Neural progenitor cell (in vitro differentiated cells): ENCODE results near the gene INTU. TPM values are rescaled to one million over a fixed set of nuclear protein-coding genes. Genes with fewer than 3 reads are reported as not detected.

Experiments used
- DNase-seq: peaks from one replicate; pipeline ENCODE4 v3.0.0-alpha.2; 2016; ENCODE audit warnings: low spot score
- H2AFZ ChIP-seq: fragments of 200-600 bp; sonication (generic); replicated peaks from 2 replicates; pipeline ENCODE4 v1.6.1; 2016; ENCODE audit warnings: antibody characterized with exemption
- H3F3A ChIP-seq: fragments of 200-600 bp; sonication (generic); 2 replicates; pipeline ENCODE4 v1.6.1; 2016; ENCODE audit warnings: antibody characterized with exemption, low read depth
- H3K27ac ChIP-seq: fragments of 200-600 bp; sonication (generic); 2 replicates; pipeline ENCODE4 v1.5.1; 2016; ENCODE audit warnings: mild to moderate bottlenecking
- H3K27me3 ChIP-seq: fragments of 200-600 bp; sonication (generic); 2 replicates; pipeline ENCODE4 v1.6.1; 2016; ENCODE audit warnings: mild to moderate bottlenecking, moderate library complexity
- H3K36me3 ChIP-seq: fragments of 200-600 bp; sonication (generic); 2 replicates; pipeline ENCODE4 v1.5.1; 2016
- H3K4me1 ChIP-seq: fragments of 200-600 bp; sonication (generic); 2 replicates; pipeline ENCODE4 v1.6.1; 2016; ENCODE audit warnings: mixed run types
- H3K4me2 ChIP-seq: fragments of 200-600 bp; sonication (generic); 2 replicates; pipeline ENCODE4 v1.6.1; 2016
- H3K4me3 ChIP-seq: fragments of 200-600 bp; sonication (generic); 2 replicates; pipeline ENCODE4 v1.5.1; 2016
- H3K79me2 ChIP-seq: fragments of 200-600 bp; sonication (generic); 2 replicates; pipeline ENCODE4 v1.6.1; 2016; ENCODE audit warnings: low read depth
- H3K9ac ChIP-seq: fragments of 200-600 bp; sonication (generic); 2 replicates; pipeline ENCODE4 v1.6.1; 2016
- H3K9me3 ChIP-seq: fragments of 200-600 bp; sonication (generic); 2 replicates; pipeline ENCODE4 v1.5.1; 2016; ENCODE audit warnings: low read depth
- H4K20me1 ChIP-seq: fragments of 200-600 bp; sonication (generic); 2 replicates; pipeline ENCODE4 v1.6.1; 2016; ENCODE audit warnings: low read depth
- H3K27ac Mint-ChIP-seq: 3 replicates; pipeline ENCODE4 v1.8.0; 2021; ENCODE audit warnings: mixed read lengths
- H3K27me3 Mint-ChIP-seq: 2 replicates; pipeline ENCODE4 v1.8.0; 2022; ENCODE audit warnings: low read depth, mild to moderate bottlenecking, inconsistent platforms, moderate library complexity, mixed read lengths; ENCODE audit not compliant: insufficient read depth
- H3K36me3 Mint-ChIP-seq: 3 replicates; pipeline ENCODE4 v1.8.0; 2021; ENCODE audit warnings: mixed read lengths
- H3K4me1 Mint-ChIP-seq: 3 replicates; pipeline ENCODE4 v1.8.0; 2021; ENCODE audit warnings: mixed read lengths
- H3K4me3 Mint-ChIP-seq: 3 replicates; pipeline ENCODE4 v1.8.0; 2021; ENCODE audit warnings: mild to moderate bottlenecking, moderate library complexity, mixed read lengths
- H3K9me3 Mint-ChIP-seq: 3 replicates; pipeline ENCODE4 v1.8.0; 2020; ENCODE audit warnings: mixed read lengths
- CTCF ChIP-seq: fragments of 200-600 bp; sonication (generic); IDR thresholded peaks from 2 replicates; pipeline ENCODE4 v1.5.1; 2017; ENCODE audit warnings: antibody characterized with exemption, mild to moderate bottlenecking
- EZH2 ChIP-seq: fragments of 200-600 bp; sonication (generic); IDR thresholded peaks from 2 replicates; pipeline ENCODE4 v1.6.1; 2017; ENCODE audit warnings: antibody characterized with exemption, mild to moderate bottlenecking, moderate library complexity
- EZH2phosphoT487 ChIP-seq: fragments of 200-600 bp; sonication (generic); IDR thresholded peaks from 2 replicates; pipeline ENCODE4 v1.6.1; 2017; ENCODE audit warnings: antibody characterized with exemption
- total RNA-seq: library from RNA; depleted of rRNA; stranded (reverse); fragments of >200 nt; gene quantifications from 2 replicates; pipeline ENCODE4 v1.2.3, GENCODE V29; 2015; ENCODE audit warnings: low replicate concordance

The INTU gene
- total RNA-seq, 1 donor from 2014 or later: 31.2 TPM

GRCh38 chr4:127747883-127748282 is 115.1 kb downstream of the INTU start:
- H3K4me2 ChIP-seq: no peak overlapping the region
- no peaks in the 10 kb centered on the region for H3K79me2 ChIP-seq
- TF ChIP-seq CTCF (no peak), EZH2 (no peak), EZH2phosphoT487 (no peak)
- Mint-ChIP-seq H3K4me1 (no peaks in the 10 kb centered on the region), H3K27ac (no peak overlapping the region), H3K27me3 (peaks cover 2% of the 10 kb centered on the region), H3K4me3 (no peak overlapping the region), H3K9me3 (peaks cover 25% of the 10 kb centered on the region), H3K36me3 (no peaks in the 10 kb centered on the region)
- H2AFZ ChIP-seq: no peak overlapping the region
- H3K27ac ChIP-seq: no peak overlapping the region
- H3K4me1 ChIP-seq: no peaks in the 10 kb centered on the region
- no peaks in the 10 kb centered on the region for H3K27me3 ChIP-seq
- no peaks in the 10 kb centered on the region for H3K36me3 ChIP-seq
- H3K9me3 ChIP-seq: no peaks in the 10 kb centered on the region
- no peaks in the 10 kb centered on the region for H3F3A ChIP-seq
- no peaks in the 10 kb centered on the region for H4K20me1 ChIP-seq
- no peak for DNase-seq
- no peak overlapping the region for H3K4me3 ChIP-seq
- no peak overlapping the region for H3K9ac ChIP-seq

- Histone ChIP-seq H2AFZ (no peak overlapping the region), H3K4me2 (no peak overlapping the region), H4K20me1 (no peaks in the 10 kb centered on the region), H3F3A (no peaks in the 10 kb centered on the region), H3K27ac (no peak overlapping the region), H3K27me3 (no peaks in the 10 kb centered on the region), H3K36me3 (no peaks in the 10 kb centered on the region), H3K9ac (no peak overlapping the region), H3K4me1 (no peaks in the 10 kb centered on the region), H3K4me3 (no peak overlapping the region), H3K9me3 (no peaks in the 10 kb centered on the region), H3K79me2 (no peaks in the 10 kb centered on the region)
- DNase-seq: no peak
- no peaks in the 10 kb centered on the region for H3K36me3 Mint-ChIP-seq
- TF ChIP-seq CTCF (no peak), EZH2 (no peak), EZH2phosphoT487 (no peak)
- no peak overlapping the region for H3K27ac Mint-ChIP-seq
- H3K9me3 Mint-ChIP-seq: peaks cover 25% of the 10 kb centered on the region
- H3K27me3 Mint-ChIP-seq: peaks cover 2% of the 10 kb centered on the region
- H3K4me3 Mint-ChIP-seq: no peak overlapping the region
- no peaks in the 10 kb centered on the region for H3K4me1 Mint-ChIP-seq
These were observed 116.2 kb downstream of the INTU start for GRCh38 chr4:127748957-127749356.

GRCh38 chr4:127756906-127757305 is 124.1 kb downstream of the INTU start:
- no peak overlapping the region for H3K4me2 ChIP-seq
- H3K79me2 ChIP-seq: no peaks in the 10 kb centered on the region
- H3K4me3 ChIP-seq: no peak overlapping the region
- no peaks in the 10 kb centered on the region for H3K36me3 ChIP-seq
- H3K27ac ChIP-seq: no peak overlapping the region
- no peaks in the 10 kb centered on the region for H3K4me1 ChIP-seq
- no peak overlapping the region for H3K27ac Mint-ChIP-seq
- no peaks in the 10 kb centered on the region for H3K36me3 Mint-ChIP-seq
- H2AFZ ChIP-seq: no peak overlapping the region
- H4K20me1 ChIP-seq: no peaks in the 10 kb centered on the region
- peaks cover 3% of the 10 kb centered on the region for H3K9me3 ChIP-seq
- H3K27me3 ChIP-seq: no peaks in the 10 kb centered on the region
- no peaks in the 10 kb centered on the region for H3F3A ChIP-seq
- peaks cover 4% of the 10 kb centered on the region for H3K27me3 Mint-ChIP-seq
- H3K4me3 Mint-ChIP-seq: no peak overlapping the region
- H3K4me1 Mint-ChIP-seq: no peaks in the 10 kb centered on the region
- no peak overlapping the region for H3K9ac ChIP-seq
- H3K9me3 Mint-ChIP-seq: peaks cover 10% of the 10 kb centered on the region
- TF ChIP-seq CTCF (no peak), EZH2phosphoT487 (no peak), EZH2 (no peak)
- no peak for DNase-seq
